HCT116 (cell line): Measurements from ENCODE around the gene DACT3. TPM values are rescaled to one million over a fixed set of nuclear protein-coding genes. Genes with fewer than 3 reads are reported as not detected.

Experiments used
- ATAC-seq: fragments of 200-7000 bp; cut with Tn5 transposase; 2 replicates; pipeline ENCODE4 v1.9.1; 2020; ENCODE audit warnings: mild to moderate bottlenecking, moderate library complexity
- BruUV-seq: library from RNA; stranded (reverse); fragments of 400-500 nt; replicated peaks from 2 replicates; lab custom pipeline; 2021; lab: Mats Ljungman, UMichigan
- CTCF ChIA-PET: fragments of 300-600 bp; sonication (Branson Sonifier 250); formaldehyde crosslinking; loops from one replicate; lab custom pipeline; 2021; ENCODE audit warnings: antibody characterized with exemption; lab: Charles Lee
- POLR2A ChIA-PET: fragments of 300-600, 350-600 bp; sonication (Branson Sonifier 250); formaldehyde crosslinking; loops from one replicate; lab custom pipeline; 2021; ENCODE audit warnings: antibody characterized with exemption; lab: Charles Lee
- RAD21 ChIA-PET, 2 experiments: fragments of 300-600 bp; sonication (Branson Sonifier 250); formaldehyde crosslinking; loops; one replicate each; lab custom pipeline; 2023; ENCODE audit warnings: low total read pairs in 2 of 2; ENCODE audit not compliant: uncharacterized antibody in 2 of 2, unreplicated experiment in 2 of 2, low non-redundant PET in 1 of 2; lab: Charles Lee
- DNase-seq: peaks from one replicate; pipeline ENCODE4 v3.0.0-alpha.2; 2010; ENCODE audit warnings: low read depth, low spot score
- H2AFZ ChIP-seq: fragments of 200-600 bp; shearing (Covaris generic), sonication (generic); 2 replicates; pipeline ENCODE4 v1.6.1; 2017; ENCODE audit warnings: low read depth, mixed run types, mixed read lengths, antibody characterized with exemption, low read length; ENCODE audit not compliant: poor library complexity, severe bottlenecking
- H3K27ac ChIP-seq: 2 replicates; pipeline ENCODE4 v1.5.1; 2012; ENCODE audit warnings: low read depth, low read length
- H3K27me3 ChIP-seq: fragments of 200-600 bp; sonication (generic); 2 replicates; pipeline ENCODE4 v1.6.1; 2016; ENCODE audit warnings: mixed run types, low read length, mixed read lengths; ENCODE audit not compliant: insufficient read depth
- H3K36me3 ChIP-seq, 2 experiments: fragments of 200-500 bp in 1 of 2; fragments of 200-600 bp in 1 of 2; sonication (Bioruptor generic) in 1 of 2; sonication (generic) in 1 of 2; 2 replicates each; pipeline versions ENCODE4 v1.5.1 to v1.6.1; 2014 to 2016; ENCODE audit warnings: low read length in 2 of 2, inconsistent platforms in 1 of 2, mixed read lengths in 1 of 2, mixed run types in 1 of 2; ENCODE audit not compliant: insufficient read depth in 2 of 2, control insufficient read depth in 1 of 2
- H3K4me1 ChIP-seq, 2 experiments: fragments of 200-600 bp in 1 of 2; sonication (generic) in 1 of 2; 2 replicates each; pipeline versions ENCODE4 v1.5.1 to v1.6.1; 2012 to 2017; ENCODE audit warnings: low read length in 2 of 2, inconsistent platforms in 1 of 2, mild to moderate bottlenecking in 1 of 2, mixed read lengths in 1 of 2, mixed run types in 1 of 2, moderate library complexity in 1 of 2; ENCODE audit not compliant: insufficient read depth in 2 of 2, control insufficient read depth in 1 of 2
- H3K4me2 ChIP-seq: fragments of 200-600 bp; sonication (generic); 2 replicates; pipeline ENCODE4 v1.6.1; 2017; ENCODE audit warnings: mixed run types, low read length, mixed read lengths
- H3K4me3 ChIP-seq, 2 experiments: fragments of 200-600 bp in 1 of 2; sonication (generic) in 1 of 2; replicated peaks in 1 of 2; 2 replicates each; pipeline ENCODE4 v1.5.1; 2011 to 2016; ENCODE audit warnings: low read length in 2 of 2, control low read depth in 1 of 2, low read depth in 1 of 2, mild to moderate bottlenecking in 1 of 2, mixed read lengths in 1 of 2, mixed run types in 1 of 2
- H3K79me2 ChIP-seq: fragments of 200-600 bp; sonication (generic); 2 replicates; pipeline ENCODE4 v1.6.1; 2017; ENCODE audit warnings: mild to moderate bottlenecking, mixed run types, low read length, moderate library complexity, mixed read lengths; ENCODE audit not compliant: insufficient read depth
- H3K9ac ChIP-seq: fragments of 200-600 bp; sonication (generic); 2 replicates; pipeline ENCODE4 v1.6.1; 2016; ENCODE audit warnings: low read length, mixed read lengths
- H3K9me2 ChIP-seq: fragments of 200-600 bp; sonication (generic), shearing (Covaris generic); 2 replicates; pipeline ENCODE4 v1.6.1; 2017; ENCODE audit warnings: mixed run types, mild to moderate bottlenecking, moderate library complexity; ENCODE audit not compliant: insufficient read depth
- H3K9me3 ChIP-seq, 2 experiments: fragments of 200-500 bp in 1 of 2; fragments of 200-600 bp in 1 of 2; sonication (Bioruptor generic) in 1 of 2; sonication (generic) in 1 of 2; 2 replicates each; pipeline ENCODE4 v1.6.1; 2014 to 2017; ENCODE audit warnings: low read length in 2 of 2, mixed read lengths in 2 of 2, inconsistent platforms in 1 of 2, low read depth in 1 of 2, mild to moderate bottlenecking in 1 of 2, mixed run types in 1 of 2, moderate library complexity in 1 of 2; ENCODE audit not compliant: control insufficient read depth in 1 of 2, insufficient read depth in 1 of 2
- H4K20me1 ChIP-seq: fragments of 200-600 bp; sonication (generic), shearing (Covaris generic); 2 replicates; pipeline ENCODE4 v1.6.1; 2017; ENCODE audit warnings: mixed run types, mild to moderate bottlenecking, moderate library complexity; ENCODE audit not compliant: insufficient read depth
- CEBPB ChIP-seq: IDR thresholded peaks from 2 replicates; pipeline ENCODE4 v1.6.1; 2012; ENCODE audit warnings: low read depth
- EGR1 ChIP-seq: IDR thresholded peaks from 2 replicates; pipeline ENCODE4 v1.6.1; 2012; ENCODE audit warnings: low read depth
- ELF1 ChIP-seq: IDR thresholded peaks from 2 replicates; pipeline ENCODE4 v1.6.1; 2012; ENCODE audit warnings: low read depth, borderline replicate concordance
- EZH2 ChIP-seq: fragments of 200-600 bp; sonication (generic); IDR thresholded peaks from 2 replicates; pipeline ENCODE4 v1.6.1; 2017; ENCODE audit warnings: antibody characterized with exemption, mixed run types
- EZH2phosphoT487 ChIP-seq: fragments of 200-600 bp; IDR thresholded peaks from 2 replicates; pipeline ENCODE4 v1.6.1; 2018; ENCODE audit warnings: antibody characterized with exemption, borderline replicate concordance
- FOSL1 ChIP-seq: IDR thresholded peaks from 2 replicates; pipeline ENCODE4 v1.6.1; 2012; ENCODE audit warnings: low read depth
- MAX ChIP-seq: IDR thresholded peaks from 2 replicates; pipeline ENCODE4 v1.6.1; 2012
- POLR2A ChIP-seq: IDR thresholded peaks from 2 replicates; pipeline ENCODE4 v1.7.0; 2011; ENCODE audit warnings: borderline replicate concordance; ENCODE audit not compliant: insufficient read depth, insufficient read length; ENCODE audit errors: extremely low read depth
- POLR2AphosphoS5 ChIP-seq: IDR thresholded peaks from 2 replicates; pipeline ENCODE4 v1.6.1; 2011; ENCODE audit warnings: mild to moderate bottlenecking, low read depth, low read length, moderate library complexity
- RAD21 ChIP-seq: IDR thresholded peaks from 2 replicates; pipeline ENCODE4 v1.6.1; 2012; ENCODE audit warnings: low read depth, mild to moderate bottlenecking
- SIN3A ChIP-seq: IDR thresholded peaks from 2 replicates; pipeline ENCODE4 v1.6.1; 2012; ENCODE audit warnings: low read depth
- SP1 ChIP-seq: IDR thresholded peaks from 2 replicates; pipeline ENCODE4 v1.6.1; 2012; ENCODE audit warnings: low read depth
- SRF ChIP-seq: IDR thresholded peaks from 2 replicates; pipeline ENCODE4 v1.6.1; 2012; ENCODE audit warnings: low read depth
- TCF7L2 ChIP-seq: IDR thresholded peaks from 2 replicates; pipeline ENCODE4 v1.7.0; 2011; ENCODE audit warnings: borderline replicate concordance, inconsistent platforms; ENCODE audit not compliant: insufficient read depth, insufficient read length; ENCODE audit errors: extremely low read depth
- ZNF274 ChIP-seq: fragments of 200-500 bp; sonication (Bioruptor generic); IDR thresholded peaks from 2 replicates; pipeline ENCODE4 v1.6.1; 2014; ENCODE audit warnings: mild to moderate bottlenecking, low read depth, low read length, inconsistent platforms
- intact Hi-C: fragments of 100-400 bp; cut with micrococcal nuclease; formaldehyde crosslinking; loops from 2 replicates; pipeline ENCODE4 v1.10.0; 2022
- total RNA-seq: library from RNA; stranded (reverse); gene quantifications from one replicate; pipeline ENCODE4 v1.2.1, GENCODE V29; 2021; ENCODE audit not compliant: unreplicated experiment
- TF ChIP-seq, protein P1 (sequence below): IDR thresholded peaks from 2 replicates; pipeline ENCODE4 v1.6.1; 2012; ENCODE audit warnings: low read depth
- TF ChIP-seq, protein P2 (sequence below), 3 experiments: fragments of 200-600 bp in 1 of 3; sonication (generic) in 1 of 3; IDR thresholded peaks in 2 of 3; conservative IDR thresholded peaks in 1 of 3; 2 replicates each; pipeline ENCODE4 v1.5.1; 2012 to 2017; ENCODE audit warnings: low read depth in 2 of 3, low read length in 2 of 3, antibody characterized with exemption in 1 of 3, borderline replicate concordance in 1 of 3, control low read depth in 1 of 3, mild to moderate bottlenecking in 1 of 3, mixed read lengths in 1 of 3, mixed run types in 1 of 3, moderate library complexity in 1 of 3; ENCODE audit not compliant: insufficient read depth in 1 of 3

Gene DACT3
- total RNA-seq, 1 experiment from 2014 or later, result 2.0 TPM

GRCh38 chr19:46637224-46637623 lies 23.8 kb downstream of the DACT3 start:
- ATAC-seq, result no peak
- intact Hi-C loops, result no loop called here
- no peak overlapping the region for H2AFZ ChIP-seq
- DNase-seq, result no peak
- ChIA-PET CTCF (interaction anchor here (1.3 kb wide), 1 partner anchor 24 kb away, joined by 7 read pairs; the partner anchor contains the start of gene DACT3), RAD21 (no interaction called here)
- no peak for TF ChIP-seq RAD21
- no peak for TF ChIP-seq POLR2AphosphoS5
- TF ChIP-seq SIN3A, result no peak
- no peak for TF ChIP-seq FOSL1
- TF ChIP-seq ZNF274, result no peak
- TF ChIP-seq, protein P1, sequence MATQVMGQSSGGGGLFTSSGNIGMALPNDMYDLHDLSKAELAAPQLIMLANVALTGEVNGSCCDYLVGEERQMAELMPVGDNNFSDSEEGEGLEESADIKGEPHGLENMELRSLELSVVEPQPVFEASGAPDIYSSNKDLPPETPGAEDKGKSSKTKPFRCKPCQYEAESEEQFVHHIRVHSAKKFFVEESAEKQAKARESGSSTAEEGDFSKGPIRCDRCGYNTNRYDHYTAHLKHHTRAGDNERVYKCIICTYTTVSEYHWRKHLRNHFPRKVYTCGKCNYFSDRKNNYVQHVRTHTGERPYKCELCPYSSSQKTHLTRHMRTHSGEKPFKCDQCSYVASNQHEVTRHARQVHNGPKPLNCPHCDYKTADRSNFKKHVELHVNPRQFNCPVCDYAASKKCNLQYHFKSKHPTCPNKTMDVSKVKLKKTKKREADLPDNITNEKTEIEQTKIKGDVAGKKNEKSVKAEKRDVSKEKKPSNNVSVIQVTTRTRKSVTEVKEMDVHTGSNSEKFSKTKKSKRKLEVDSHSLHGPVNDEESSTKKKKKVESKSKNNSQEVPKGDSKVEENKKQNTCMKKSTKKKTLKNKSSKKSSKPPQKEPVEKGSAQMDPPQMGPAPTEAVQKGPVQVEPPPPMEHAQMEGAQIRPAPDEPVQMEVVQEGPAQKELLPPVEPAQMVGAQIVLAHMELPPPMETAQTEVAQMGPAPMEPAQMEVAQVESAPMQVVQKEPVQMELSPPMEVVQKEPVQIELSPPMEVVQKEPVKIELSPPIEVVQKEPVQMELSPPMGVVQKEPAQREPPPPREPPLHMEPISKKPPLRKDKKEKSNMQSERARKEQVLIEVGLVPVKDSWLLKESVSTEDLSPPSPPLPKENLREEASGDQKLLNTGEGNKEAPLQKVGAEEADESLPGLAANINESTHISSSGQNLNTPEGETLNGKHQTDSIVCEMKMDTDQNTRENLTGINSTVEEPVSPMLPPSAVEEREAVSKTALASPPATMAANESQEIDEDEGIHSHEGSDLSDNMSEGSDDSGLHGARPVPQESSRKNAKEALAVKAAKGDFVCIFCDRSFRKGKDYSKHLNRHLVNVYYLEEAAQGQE, result no peak
- no peak for TF ChIP-seq EZH2phosphoT487
- no peak for TF ChIP-seq ELF1
- TF ChIP-seq MAX, result no peak
- no peak for TF ChIP-seq EGR1
- TF ChIP-seq, protein P2, sequence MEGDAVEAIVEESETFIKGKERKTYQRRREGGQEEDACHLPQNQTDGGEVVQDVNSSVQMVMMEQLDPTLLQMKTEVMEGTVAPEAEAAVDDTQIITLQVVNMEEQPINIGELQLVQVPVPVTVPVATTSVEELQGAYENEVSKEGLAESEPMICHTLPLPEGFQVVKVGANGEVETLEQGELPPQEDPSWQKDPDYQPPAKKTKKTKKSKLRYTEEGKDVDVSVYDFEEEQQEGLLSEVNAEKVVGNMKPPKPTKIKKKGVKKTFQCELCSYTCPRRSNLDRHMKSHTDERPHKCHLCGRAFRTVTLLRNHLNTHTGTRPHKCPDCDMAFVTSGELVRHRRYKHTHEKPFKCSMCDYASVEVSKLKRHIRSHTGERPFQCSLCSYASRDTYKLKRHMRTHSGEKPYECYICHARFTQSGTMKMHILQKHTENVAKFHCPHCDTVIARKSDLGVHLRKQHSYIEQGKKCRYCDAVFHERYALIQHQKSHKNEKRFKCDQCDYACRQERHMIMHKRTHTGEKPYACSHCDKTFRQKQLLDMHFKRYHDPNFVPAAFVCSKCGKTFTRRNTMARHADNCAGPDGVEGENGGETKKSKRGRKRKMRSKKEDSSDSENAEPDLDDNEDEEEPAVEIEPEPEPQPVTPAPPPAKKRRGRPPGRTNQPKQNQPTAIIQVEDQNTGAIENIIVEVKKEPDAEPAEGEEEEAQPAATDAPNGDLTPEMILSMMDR (IDR thresholded peaks at IDR 0.05 in 2 of 3, conservative IDR thresholded peaks at IDR 0.05 in 1 of 3; ENCODE audit: borderline replicate concordance in 1 of 3, insufficient read depth in 1 of 3, low read depth in 2 of 3, low read length in 2 of 3), result no peak
- TF ChIP-seq EZH2, result no peak
- TF ChIP-seq POLR2A, result no peak
- TF ChIP-seq SRF, result no peak
- no peak for TF ChIP-seq SP1
- TF ChIP-seq TCF7L2, result no peak
- TF ChIP-seq CEBPB, result no peak
- TF ChIP-seq, all 23 proteins: peak for 0
- Histone ChIP-seq H3K9me2 (no peaks in the 10 kb centered on the region), H3K36me3 (no peaks in the 10 kb centered on the region), H3K4me2 (no peak overlapping the region), H4K20me1 (no peaks in the 10 kb centered on the region), H3K27me3 (no peaks in the 10 kb centered on the region), H3K27ac (no peak overlapping the region), H3K4me1 (peaks cover 20 to 34% of the 10 kb centered on the region in 2 experiments), H3K9ac (no peak overlapping the region), H3K9me3 (no peaks in the 10 kb centered on the region), H3K79me2 (no peaks in the 10 kb centered on the region), H3K4me3 (no peak overlapping the region)
- no TSS peak for BruUV-seq
- POLR2A ChIA-PET, result no interaction called here
